PC-9 (cell line): Measurements from ENCODE around the gene SHISA3. TPM values are rescaled to one million over a fixed set of nuclear protein-coding genes. Genes with fewer than 3 reads are reported as not detected.

Experiments
- BruUV-seq: library from RNA; stranded (reverse); fragments of 400-500 nt; replicated peaks from 2 replicates; lab custom pipeline; 2021; lab: Mats Ljungman, UMichigan
- CTCF ChIA-PET: fragments of 300-600 bp; sonication (Branson Sonifier 250); formaldehyde crosslinking; loops from one replicate; lab custom pipeline; 2022; ENCODE audit warnings: antibody characterized with exemption; lab: Charles Lee
- POLR2A ChIA-PET: fragments of 300-600 bp; sonication (Branson Sonifier 250); formaldehyde crosslinking; loops from one replicate; lab custom pipeline; 2022; ENCODE audit warnings: antibody characterized with exemption; ENCODE audit not compliant: unreplicated experiment; lab: Charles Lee
- DNase-seq, 2 experiments: peaks; one replicate each; pipeline versions ENCODE4 v3.0.0 to v3.0.0-alpha.2; 2015 to 2022; ENCODE audit warnings: mixed read lengths in 1 of 2
- H2AFZ ChIP-seq: fragments of 200-600 bp; sonication (generic); 2 replicates; pipeline ENCODE4 v1.8.1; 2017; ENCODE audit warnings: antibody characterized with exemption
- H3F3A ChIP-seq: fragments of 200-600 bp; sonication (generic); 2 replicates; pipeline ENCODE4 v1.8.1; 2017; ENCODE audit warnings: antibody characterized with exemption, mild to moderate bottlenecking, low read depth; ENCODE audit not compliant: insufficient read depth
- H3K27ac ChIP-seq: fragments of 200-600 bp; sonication (generic); 2 replicates; pipeline ENCODE4 v1.6.1; 2016; ENCODE audit warnings: mixed run types
- H3K27me3 ChIP-seq: fragments of 200-600 bp; sonication (generic); 2 replicates; pipeline ENCODE4 v1.6.1; 2016; ENCODE audit warnings: low read depth, mixed run types; ENCODE audit not compliant: insufficient read depth
- H3K36me3 ChIP-seq: fragments of 200-600 bp; sonication (generic); 2 replicates; pipeline ENCODE4 v1.6.1; 2016; ENCODE audit warnings: low read depth, mixed run types
- H3K4me1 ChIP-seq: fragments of 200-600 bp; sonication (generic); replicated peaks from 2 replicates; pipeline ENCODE4 v1.6.1; 2016; ENCODE audit warnings: mixed run types; ENCODE audit not compliant: insufficient read depth
- H3K4me2 ChIP-seq: fragments of 200-600 bp; sonication (generic); 2 replicates; pipeline ENCODE4 v1.6.1; 2017; ENCODE audit warnings: mixed run types
- H3K4me3 ChIP-seq: fragments of 200-600 bp; sonication (generic); 2 replicates; pipeline ENCODE4 v1.6.1; 2016; ENCODE audit warnings: mixed run types
- H3K79me2 ChIP-seq: fragments of 200-600 bp; sonication (generic); 2 replicates; pipeline ENCODE4 v1.6.1; 2017; ENCODE audit warnings: low read depth, mixed run types
- H3K9me2 ChIP-seq: fragments of 200-600 bp; sonication (generic); 2 replicates; pipeline ENCODE4 v1.8.1; 2017; ENCODE audit warnings: mild to moderate bottlenecking; ENCODE audit not compliant: insufficient read depth
- H3K9me3 ChIP-seq: fragments of 200-600 bp; sonication (generic); 2 replicates; pipeline ENCODE4 v1.8.1; 2016; ENCODE audit warnings: low read depth; ENCODE audit not compliant: insufficient read depth
- H4K20me1 ChIP-seq: fragments of 200-600 bp; sonication (generic); 2 replicates; pipeline ENCODE4 v1.8.1; 2017; ENCODE audit not compliant: insufficient read depth
- EZH2 ChIP-seq: fragments of 200-600 bp; sonication (generic); IDR thresholded peaks from 2 replicates; pipeline ENCODE4 v1.8.0; 2017; ENCODE audit warnings: antibody characterized with exemption, low read depth
- intact Hi-C: fragments of 100-400 bp; cut with micrococcal nuclease; formaldehyde crosslinking; loops from one replicate; pipeline ENCODE4 v1.10.0; 2022; ENCODE audit not compliant: unreplicated experiment
- total RNA-seq: library from RNA; stranded (reverse); gene quantifications from 2 replicates; pipeline ENCODE4 v1.2.3, GENCODE V29; 2021
- TF ChIP-seq, protein P1 (sequence below): fragments of 200-600 bp; sonication (generic); conservative IDR thresholded peaks from 2 replicates; pipeline ENCODE4 v1.6.1; 2017; ENCODE audit warnings: mixed run types, antibody characterized with exemption, mild to moderate bottlenecking, moderate library complexity

SHISA3 gene
- total RNA-seq, 1 experiment from 2014 or later, result not detected

- H3K9me2 ChIP-seq, result no peaks in the 10 kb centered on the region; the same call in 1 of the 2 replicates
- no peak for DNase-seq
- POLR2A ChIA-PET, result no interaction called here
- no peaks in the 10 kb centered on the region; the same call in 1 of the 2 replicates for H3F3A ChIP-seq
- H3K4me1 ChIP-seq, result 0 out of 2 replicates have a peak, but pooled peaks cover 4% of the 10 kb centered on the region
- H3K4me2 ChIP-seq, result no peak overlapping the region
- no peaks in the 10 kb centered on the region for H3K79me2 ChIP-seq
- BruUV-seq, result no TSS peak
- no peaks in the 10 kb centered on the region for H3K9me3 ChIP-seq
- CTCF ChIA-PET, result no interaction called here
- no peak overlapping the region for H2AFZ ChIP-seq
- peaks cover 20% of the 10 kb centered on the region for H3K27me3 ChIP-seq
- intact Hi-C loops, result no loop called here
- no peaks in the 10 kb centered on the region for H4K20me1 ChIP-seq
- no peaks in the 10 kb centered on the region for H3K36me3 ChIP-seq
- H3K27ac ChIP-seq, result no peak overlapping the region
- TF ChIP-seq, protein P1, sequence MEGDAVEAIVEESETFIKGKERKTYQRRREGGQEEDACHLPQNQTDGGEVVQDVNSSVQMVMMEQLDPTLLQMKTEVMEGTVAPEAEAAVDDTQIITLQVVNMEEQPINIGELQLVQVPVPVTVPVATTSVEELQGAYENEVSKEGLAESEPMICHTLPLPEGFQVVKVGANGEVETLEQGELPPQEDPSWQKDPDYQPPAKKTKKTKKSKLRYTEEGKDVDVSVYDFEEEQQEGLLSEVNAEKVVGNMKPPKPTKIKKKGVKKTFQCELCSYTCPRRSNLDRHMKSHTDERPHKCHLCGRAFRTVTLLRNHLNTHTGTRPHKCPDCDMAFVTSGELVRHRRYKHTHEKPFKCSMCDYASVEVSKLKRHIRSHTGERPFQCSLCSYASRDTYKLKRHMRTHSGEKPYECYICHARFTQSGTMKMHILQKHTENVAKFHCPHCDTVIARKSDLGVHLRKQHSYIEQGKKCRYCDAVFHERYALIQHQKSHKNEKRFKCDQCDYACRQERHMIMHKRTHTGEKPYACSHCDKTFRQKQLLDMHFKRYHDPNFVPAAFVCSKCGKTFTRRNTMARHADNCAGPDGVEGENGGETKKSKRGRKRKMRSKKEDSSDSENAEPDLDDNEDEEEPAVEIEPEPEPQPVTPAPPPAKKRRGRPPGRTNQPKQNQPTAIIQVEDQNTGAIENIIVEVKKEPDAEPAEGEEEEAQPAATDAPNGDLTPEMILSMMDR, result no peak
- TF ChIP-seq EZH2, result no peak
- H3K4me3 ChIP-seq, result no peak overlapping the region
These were observed 18.7 kb downstream of the SHISA3 start for GRCh38 chr4:42416017-42416416.

GRCh38 chr4:42417550-42417949 lies 20.3 kb downstream of the SHISA3 start:
- no TSS peak for BruUV-seq
- H3K4me1 ChIP-seq, result no peaks in the 10 kb centered on the region
- POLR2A ChIA-PET, result no interaction called here

DNA sequence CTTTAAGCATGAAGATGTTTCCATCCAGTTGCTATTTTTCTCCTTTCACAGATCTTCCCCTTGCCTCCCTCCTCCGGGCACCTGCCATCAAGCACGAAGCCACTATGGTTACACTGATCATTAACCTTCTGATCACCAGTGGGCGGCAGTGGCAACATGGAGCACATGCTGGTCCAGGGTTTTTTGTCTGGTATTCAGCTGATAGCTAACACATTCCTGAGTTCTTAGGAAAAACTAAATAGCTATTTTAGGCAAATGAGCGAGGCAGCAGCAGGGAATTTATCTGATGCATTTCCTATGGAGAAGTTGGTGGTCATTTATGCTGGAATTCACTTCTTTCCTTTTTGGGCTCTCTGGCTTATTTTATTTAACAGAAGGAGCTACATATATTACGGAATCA lies 22.9 kb downstream of the SHISA3 start:
- no peaks in the 10 kb centered on the region for H3F3A ChIP-seq
- H3K27me3 ChIP-seq, result peaks cover 28% of the 10 kb centered on the region
- H3K4me3 ChIP-seq, result no peak overlapping the region
- no peaks in the 10 kb centered on the region for H3K4me1 ChIP-seq
- no peaks in the 10 kb centered on the region for H3K36me3 ChIP-seq
- no peaks in the 10 kb centered on the region for H3K9me3 ChIP-seq
- no TSS peak for BruUV-seq
- ChIA-PET CTCF (no interaction called here), POLR2A (no interaction called here)
- TF ChIP-seq, protein P1, result no peak
- TF ChIP-seq EZH2, result no peak
- H4K20me1 ChIP-seq, result no peaks in the 10 kb centered on the region
- no peak overlapping the region for H3K4me2 ChIP-seq
- no peak for DNase-seq
- H2AFZ ChIP-seq, result no peak overlapping the region
- intact Hi-C loops, result no loop called here
- H3K9me2 ChIP-seq, result no peaks in the 10 kb centered on the region
- H3K27ac ChIP-seq, result no peak overlapping the region
- H3K79me2 ChIP-seq, result no peaks in the 10 kb centered on the region

More at GRCh38 chr4:42417550-42417949, 20.3 kb downstream of the SHISA3 start:
- CTCF ChIA-PET, result no interaction called here
- no peak for DNase-seq
- Histone ChIP-seq H3F3A (no peaks in the 10 kb centered on the region), H3K27ac (no peak overlapping the region), H3K4me3 (no peak overlapping the region), H3K27me3 (peaks cover 27% of the 10 kb centered on the region), H3K79me2 (no peaks in the 10 kb centered on the region), H4K20me1 (no peaks in the 10 kb centered on the region), H3K9me3 (no peaks in the 10 kb centered on the region), H3K36me3 (no peaks in the 10 kb centered on the region), H3K4me2 (no peak overlapping the region), H3K9me2 (no peaks in the 10 kb centered on the region), H2AFZ (no peak overlapping the region)
- intact Hi-C loops, result no loop called here
- no peak for TF ChIP-seq EZH2
- TF ChIP-seq, protein P1, result no peak
